ENCODE measurements around the gene DNAH6. TPM values are rescaled to one million over a fixed set of nuclear protein-coding genes. Genes with fewer than 3 reads are reported as not detected.

The DNAH6 gene
- total RNA-seq, 2 donors from 2014 or later: 0.85 TPM; not detected in 1

GRCh38 chr2:84704505-84705244 lies 188.4 kb downstream of the DNAH6 start:
- Histone ChIP-seq H3K36me3 (no peaks in the 10 kb centered on the region), H3K27ac (no peak overlapping the region), H3K4me1 (ENCODE audit: control insufficient read depth in 1 of 2, low read depth in 2 of 2) (no peaks in the 10 kb centered on the region), H3K4me3 (no peak overlapping the region), H3K27me3 (replicated peaks; ENCODE audit: insufficient read depth) (no peaks in the 10 kb centered on the region), H3K9me3 (no peaks in the 10 kb centered on the region)
- no peak for TF ChIP-seq CTCF (IDR thresholded peaks at IDR 0.05)
- DNase-seq (ENCODE audit: low spot score) (no peak), ATAC-seq (ENCODE audit: insufficient number of reproducible peaks, low FRiP score, low read depth) (no peak)

- no peak overlapping the region for H3K4me3 ChIP-seq
- no peaks in the 10 kb centered on the region for H3K36me3 ChIP-seq
- no peak for TF ChIP-seq CTCF (IDR thresholded peaks at IDR 0.05)
- no peaks in the 10 kb centered on the region for H3K4me1 ChIP-seq (ENCODE audit: control insufficient read depth in 1 of 2, low read depth in 2 of 2)
- no peak overlapping the region for H3K27ac ChIP-seq
- no peak for ATAC-seq (ENCODE audit: insufficient number of reproducible peaks, low FRiP score, low read depth)
- no peaks in the 10 kb centered on the region for H3K27me3 ChIP-seq (replicated peaks; ENCODE audit: insufficient read depth)
- no peak for DNase-seq (ENCODE audit: low spot score)
- no peaks in the 10 kb centered on the region for H3K9me3 ChIP-seq
These were observed 189.6 kb downstream of the DNAH6 start for GRCh38 chr2:84705858-84706257.

GRCh38 chr2:84708442-84708841 lies 192.1 kb downstream of the DNAH6 start:
- no peaks in the 10 kb centered on the region for H3K36me3 ChIP-seq
- no peaks in the 10 kb centered on the region for H3K4me1 ChIP-seq (ENCODE audit: control insufficient read depth in 1 of 2, low read depth in 2 of 2)
- DNase-seq (ENCODE audit: low spot score): no peak
- H3K9me3 ChIP-seq: no peaks in the 10 kb centered on the region
- no peak overlapping the region for H3K27ac ChIP-seq
- H3K4me3 ChIP-seq: no peak overlapping the region
- H3K27me3 ChIP-seq (replicated peaks; ENCODE audit: insufficient read depth): no peaks in the 10 kb centered on the region
- no peak for ATAC-seq (ENCODE audit: insufficient number of reproducible peaks, low FRiP score, low read depth)
- TF ChIP-seq CTCF (IDR thresholded peaks at IDR 0.05): no peak

- Histone ChIP-seq H3K27ac (no peak overlapping the region), H3K4me3 (no peak overlapping the region), H3K9me3 (no peaks in the 10 kb centered on the region), H3K36me3 (no peaks in the 10 kb centered on the region), H3K4me1 (ENCODE audit: control insufficient read depth in 1 of 2, low read depth in 2 of 2) (no peaks in the 10 kb centered on the region), H3K27me3 (replicated peaks; ENCODE audit: insufficient read depth) (no peaks in the 10 kb centered on the region)
- ATAC-seq (ENCODE audit: insufficient number of reproducible peaks, low FRiP score, low read depth): no peak
- DNase-seq (ENCODE audit: low spot score): no peak
- no peak for TF ChIP-seq CTCF (IDR thresholded peaks at IDR 0.05)
These were observed 195.4 kb downstream of the DNAH6 start for GRCh38 chr2:84711651-84712050.

GRCh38 chr2:84713441-84713840 lies 197.1 kb downstream of the DNAH6 start:
- TF ChIP-seq CTCF (IDR thresholded peaks at IDR 0.05): no peak
- Histone ChIP-seq H3K27ac (no peak overlapping the region), H3K36me3 (no peaks in the 10 kb centered on the region), H3K4me3 (no peak overlapping the region), H3K9me3 (no peaks in the 10 kb centered on the region), H3K27me3 (replicated peaks; ENCODE audit: insufficient read depth) (no peaks in the 10 kb centered on the region), H3K4me1 (ENCODE audit: control insufficient read depth in 1 of 2, low read depth in 2 of 2) (no peaks in the 10 kb centered on the region)
- DNase-seq (ENCODE audit: low spot score): no peak
- ATAC-seq (ENCODE audit: insufficient number of reproducible peaks, low FRiP score, low read depth): no peak

Data from thoracic aorta (tissue), 2 donors.